GM20000 (cell line): ENCODE results near the gene RUNX1.
A peak's percentile ranks its signal among the peaks of the same experiment; 100 is the strongest.

ENCODE experiments used
- DNase-seq: peaks from one replicate; pipeline ENCODE4 v3.0.0; 2012; ENCODE audit warnings: low spot score
- TF ChIP-seq, protein P1 (sequence below): IDR thresholded peaks from 2 replicates; pipeline ENCODE4 v1.5.1; 2012; ENCODE audit warnings: mild to moderate bottlenecking, control low read depth; ENCODE audit errors: extremely low read depth, missing control alignments

Gene RUNX1

DNA sequence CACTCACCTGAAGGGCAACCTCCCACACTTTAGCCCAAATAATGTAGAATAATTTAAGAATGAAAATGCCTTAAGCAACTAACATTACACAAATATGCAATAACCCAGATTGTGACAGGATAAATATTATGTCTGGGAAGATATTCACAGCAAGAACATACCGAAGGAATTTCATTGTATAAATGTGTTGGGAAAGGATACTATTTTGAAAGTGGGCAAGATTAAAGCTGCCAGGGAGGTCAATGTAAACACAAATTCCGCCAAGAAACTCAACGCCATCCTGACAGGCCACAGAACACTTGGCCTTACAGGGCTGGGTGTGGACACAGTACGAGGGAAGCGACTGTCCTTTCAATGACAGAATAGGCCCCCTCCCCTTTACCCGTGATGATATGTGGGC, 173.3 kb downstream of the RUNX1 start:
- TF ChIP-seq, protein P1, sequence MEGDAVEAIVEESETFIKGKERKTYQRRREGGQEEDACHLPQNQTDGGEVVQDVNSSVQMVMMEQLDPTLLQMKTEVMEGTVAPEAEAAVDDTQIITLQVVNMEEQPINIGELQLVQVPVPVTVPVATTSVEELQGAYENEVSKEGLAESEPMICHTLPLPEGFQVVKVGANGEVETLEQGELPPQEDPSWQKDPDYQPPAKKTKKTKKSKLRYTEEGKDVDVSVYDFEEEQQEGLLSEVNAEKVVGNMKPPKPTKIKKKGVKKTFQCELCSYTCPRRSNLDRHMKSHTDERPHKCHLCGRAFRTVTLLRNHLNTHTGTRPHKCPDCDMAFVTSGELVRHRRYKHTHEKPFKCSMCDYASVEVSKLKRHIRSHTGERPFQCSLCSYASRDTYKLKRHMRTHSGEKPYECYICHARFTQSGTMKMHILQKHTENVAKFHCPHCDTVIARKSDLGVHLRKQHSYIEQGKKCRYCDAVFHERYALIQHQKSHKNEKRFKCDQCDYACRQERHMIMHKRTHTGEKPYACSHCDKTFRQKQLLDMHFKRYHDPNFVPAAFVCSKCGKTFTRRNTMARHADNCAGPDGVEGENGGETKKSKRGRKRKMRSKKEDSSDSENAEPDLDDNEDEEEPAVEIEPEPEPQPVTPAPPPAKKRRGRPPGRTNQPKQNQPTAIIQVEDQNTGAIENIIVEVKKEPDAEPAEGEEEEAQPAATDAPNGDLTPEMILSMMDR = no peak
- no peak for DNase-seq

- TF ChIP-seq, protein P1 = no peak
- DNase-seq = peak; percentile 38
Observed at GRCh38 chr21:34874684-34875513, 174.2 kb downstream of the RUNX1 start.

DNA sequence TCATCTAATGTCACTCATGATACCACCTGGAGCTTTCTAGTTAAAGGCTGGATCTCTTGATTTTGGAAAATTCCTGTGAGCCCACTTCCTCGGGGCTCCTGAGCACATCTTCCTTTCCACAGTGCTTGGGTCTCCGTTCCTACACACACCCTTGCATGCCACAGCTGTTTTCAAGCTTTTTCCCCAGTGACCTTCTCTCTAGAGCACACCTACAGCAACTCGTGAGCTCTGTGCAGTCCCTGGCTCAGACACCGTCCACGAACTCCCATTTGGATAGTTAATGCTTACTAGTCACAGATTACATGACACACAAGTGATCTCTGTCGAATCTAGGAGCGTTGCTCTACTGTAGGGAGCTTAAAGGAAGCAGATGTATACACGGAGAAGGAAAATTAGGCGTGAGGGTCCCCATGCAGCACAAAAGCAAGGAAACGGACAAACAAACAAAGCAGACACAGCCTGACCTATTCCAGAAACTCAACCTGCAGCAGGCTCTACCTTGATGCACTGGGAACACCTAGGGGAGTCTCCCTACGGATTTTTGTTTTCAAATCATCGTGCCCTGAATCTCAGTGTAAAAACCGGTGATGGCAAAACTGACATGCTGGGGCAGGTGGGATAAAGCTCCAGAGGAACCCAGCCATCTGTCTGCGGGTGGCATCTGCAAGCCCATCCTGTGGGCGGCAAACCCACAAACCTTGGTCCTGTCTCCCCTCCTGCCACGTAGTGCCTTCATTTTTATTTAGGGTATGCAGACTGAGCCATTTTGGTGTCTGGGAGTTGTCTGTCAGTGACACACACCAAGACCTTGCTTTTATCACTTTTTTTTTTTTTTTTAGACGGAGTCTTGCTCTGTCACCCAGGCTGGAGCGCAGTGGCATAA, 177.8 kb downstream of the RUNX1 start:
- TF ChIP-seq, protein P1 = no peak
- no peak for DNase-seq

- TF ChIP-seq, protein P1 = no peak
- no peak for DNase-seq
Observed at GRCh38 chr21:34870246-34870645, 178.9 kb downstream of the RUNX1 start.

DNA sequence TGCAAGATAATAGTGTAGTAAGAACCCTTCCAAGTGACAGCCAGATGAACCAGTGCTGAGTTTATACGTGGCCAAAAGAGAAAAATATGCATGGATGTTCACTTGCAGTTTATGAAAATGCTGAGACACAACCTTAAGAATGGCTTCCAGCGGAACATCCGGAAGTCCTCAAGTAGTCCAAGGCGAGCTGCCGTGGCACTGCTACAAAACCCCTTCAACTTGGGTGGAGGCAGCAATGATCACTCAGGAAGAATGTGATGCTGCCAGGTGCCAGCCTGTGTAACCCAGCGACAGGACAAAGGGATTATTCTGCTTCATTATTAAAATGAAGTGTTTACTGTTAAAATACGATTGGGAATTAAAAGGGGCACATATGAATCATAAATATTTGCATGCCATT, 179.6 kb downstream of the RUNX1 start:
- DNase-seq = no peak
- TF ChIP-seq, protein P1 = no peak

GRCh38 chr21:34867785-34868184, 181.3 kb downstream of the RUNX1 start:
- DNase-seq = no peak
- TF ChIP-seq, protein P1 = no peak

DNA sequence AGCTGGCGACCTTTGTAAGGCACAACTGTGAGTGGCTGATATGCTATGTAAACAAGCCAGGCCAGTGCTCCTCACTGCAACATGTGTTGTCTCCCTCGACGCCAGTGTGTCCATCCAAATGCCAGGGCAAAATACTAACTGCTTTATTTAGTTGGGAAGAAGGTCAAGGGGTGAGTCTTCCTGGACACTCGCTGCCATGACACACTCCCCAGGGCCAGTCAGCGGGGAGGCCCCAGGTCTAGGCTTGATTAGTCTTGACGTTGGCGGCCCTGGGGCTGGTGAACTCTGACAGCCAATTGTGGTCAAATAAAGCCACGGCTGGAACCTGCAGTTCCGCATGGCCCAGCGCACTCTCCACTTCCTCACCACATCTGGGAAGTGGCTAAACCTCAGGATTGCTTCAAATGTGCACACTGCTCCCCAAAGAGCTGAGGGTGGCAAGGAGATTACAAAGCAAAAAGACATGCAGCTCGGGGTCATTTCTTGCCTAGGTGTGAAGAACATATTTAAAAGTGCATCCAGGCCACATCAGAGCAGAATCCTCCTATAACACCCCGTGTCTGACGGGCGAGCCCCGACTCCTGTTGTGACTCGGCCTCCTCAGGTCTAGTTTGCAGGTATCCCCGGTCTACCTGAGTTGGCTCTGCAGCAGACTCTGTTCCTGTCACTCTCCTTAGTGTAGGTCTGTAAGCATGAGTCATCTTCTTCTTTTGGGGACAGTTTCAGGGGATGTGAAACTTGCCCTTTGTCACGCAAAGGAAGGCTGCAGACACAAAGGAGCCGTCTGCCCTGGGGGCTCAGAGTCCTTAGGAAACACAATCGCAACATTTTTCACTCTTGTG, 183.5 kb downstream of the RUNX1 start:
- TF ChIP-seq, protein P1 = no peak
- peak; percentile 62 for DNase-seq
